CD14-positive monocyte (primary cell): ENCODE data around the gene SLC6A7. TPM values are rescaled to one million over a fixed set of nuclear protein-coding genes. Genes with fewer than 3 reads are reported as not detected.

Source experiments
- DNase-seq, 3 donors: peaks; one replicate each; pipeline ENCODE4 v3.0.0-alpha.2; 2011 to 2022
- H2AFZ ChIP-seq: 2 replicates; pipeline ENCODE4 v1.6.0; 2012; ENCODE audit warnings: mild to moderate bottlenecking, low read depth, low read length, inconsistent platforms; ENCODE audit not compliant: insufficient read depth, poor library complexity, severe bottlenecking
- H3K27ac ChIP-seq, 2 donors: 1 replicate in 1 of 2; 2 replicates in 1 of 2; pipeline ENCODE4 v1.5.1; 2012 to 2013; ENCODE audit warnings: low read length in 2 of 2, control low read depth in 1 of 2, inconsistent platforms in 1 of 2, low read depth in 1 of 2, mild to moderate bottlenecking in 1 of 2
- H3K27me3 ChIP-seq, 2 donors: one replicate each; pipeline versions ENCODE4 v1.6.0 to v1.6.1; 2011 to 2013; ENCODE audit warnings: low read length in 2 of 2; ENCODE audit not compliant: control insufficient read depth in 2 of 2, insufficient read depth in 2 of 2
- H3K36me3 ChIP-seq, 2 donors: replicated peaks in 1 of 2; 1 replicate in 1 of 2; 2 replicates in 1 of 2; pipeline versions ENCODE4 v1.5.1 to v1.6.1; 2012 to 2013; ENCODE audit warnings: low read length in 2 of 2, control low read depth in 1 of 2, inconsistent platforms in 1 of 2, mild to moderate bottlenecking in 1 of 2; ENCODE audit not compliant: insufficient read depth in 2 of 2, control insufficient read depth in 1 of 2
- H3K4me1 ChIP-seq, 2 donors: 1 replicate in 1 of 2; 2 replicates in 1 of 2; pipeline versions ENCODE4 v1.5.1 to v1.6.1; 2012 to 2013; ENCODE audit warnings: low read length in 2 of 2, control low read depth in 1 of 2, inconsistent platforms in 1 of 2, mild to moderate bottlenecking in 1 of 2, moderate library complexity in 1 of 2; ENCODE audit not compliant: insufficient read depth in 2 of 2, control insufficient read depth in 1 of 2
- H3K4me2 ChIP-seq: replicated peaks from 2 replicates; pipeline ENCODE3; 2012; ENCODE audit warnings: low read length, moderate library complexity, mild to moderate bottlenecking; ENCODE audit not compliant: poor library complexity, severe bottlenecking; ENCODE audit errors: extremely low read depth
- H3K4me3 ChIP-seq, 3 experiments: fragments of 200-600 bp in 1 of 3; sonication (generic) in 1 of 3; replicated peaks in 1 of 3; 1 replicate in 2 of 3; 2 replicates in 1 of 3; pipeline ENCODE4 v1.5.1; 2011 to 2013; ENCODE audit warnings: low read length in 3 of 3, mild to moderate bottlenecking in 3 of 3, control low read depth in 2 of 3, low read depth in 2 of 3, inconsistent platforms in 1 of 3, moderate library complexity in 1 of 3
- H3K79me2 ChIP-seq: 2 replicates; pipeline ENCODE4 v1.6.0; 2012; ENCODE audit warnings: mild to moderate bottlenecking, control low read depth, inconsistent platforms, low read length, moderate library complexity; ENCODE audit not compliant: insufficient read depth
- H3K9ac ChIP-seq: 2 replicates; pipeline ENCODE4 v1.6.0; 2017; ENCODE audit warnings: low read length, mild to moderate bottlenecking; ENCODE audit not compliant: insufficient read depth, poor library complexity, severe bottlenecking
- H3K9me3 ChIP-seq, 2 donors: replicated peaks in 1 of 2; 1 replicate in 1 of 2; 2 replicates in 1 of 2; pipeline versions ENCODE4 v1.5.1 to v1.6.1; 2012 to 2013; ENCODE audit warnings: low read length in 2 of 2, control low read depth in 1 of 2; ENCODE audit not compliant: control insufficient read depth in 1 of 2, insufficient read depth in 1 of 2
- H4K20me1 ChIP-seq: 2 replicates; pipeline ENCODE4 v1.6.0; 2012; ENCODE audit warnings: mild to moderate bottlenecking, low read length, control low read depth, moderate library complexity; ENCODE audit not compliant: insufficient read depth
- H3K27ac Mint-ChIP-seq, 7 donors: one replicate each; pipeline ENCODE4 v1.8.0; 2020; ENCODE audit warnings: mild to moderate bottlenecking in 7 of 7, mixed read lengths in 7 of 7, moderate library complexity in 6 of 7, inconsistent platforms in 2 of 7
- H3K27me3 Mint-ChIP-seq, 3 donors: one replicate each; pipeline ENCODE4 v1.8.0; 2021 to 2022; ENCODE audit warnings: low read depth in 3 of 3, mild to moderate bottlenecking in 3 of 3, mixed read lengths in 3 of 3, moderate library complexity in 3 of 3, inconsistent platforms in 1 of 3
- H3K36me3 Mint-ChIP-seq, 2 donors: one replicate each; pipeline ENCODE4 v1.8.0; 2020; ENCODE audit warnings: mixed read lengths in 2 of 2, inconsistent platforms in 1 of 2, mild to moderate bottlenecking in 1 of 2
- H3K4me1 Mint-ChIP-seq: one replicate; pipeline ENCODE4 v1.8.0; 2020; ENCODE audit warnings: mild to moderate bottlenecking, mixed read lengths
- H3K4me3 Mint-ChIP-seq, 2 donors: one replicate each; pipeline ENCODE4 v1.8.0; 2020; ENCODE audit warnings: mild to moderate bottlenecking in 2 of 2, mixed read lengths in 2 of 2, moderate library complexity in 1 of 2
- H3K9me3 Mint-ChIP-seq, 7 donors: one replicate each; pipeline ENCODE4 v1.8.0; 2020 to 2022; ENCODE audit warnings: mixed read lengths in 7 of 7, mild to moderate bottlenecking in 6 of 7, moderate library complexity in 6 of 7, inconsistent platforms in 2 of 7
- WGBS: methylation state at CpG from one replicate; pipeline ENCODE4 v1.1.5; 2013; ENCODE audit warnings: missing lambda C conversion rate; ENCODE audit not compliant: insufficient coverage; 5-methylcytosine and 5-hydroxymethylcytosine counted together
- intact Hi-C, 2 donors: fragments of 100-400 bp; cut with micrococcal nuclease; formaldehyde crosslinking; loops; one replicate each; pipeline versions ENCODE4 v1.15.0 to v1.15.1; 2023
- polyA plus RNA-seq, 3 donors: library from polyadenylated mRNA; depleted of rRNA in 1 of 3; unstranded in 2 of 3; stranded (reverse) in 1 of 3; fragments of 300-500 nt in 2 of 3; fragments of >200 nt in 1 of 3; fragmentation: Illumina TruSeq in 2 of 3; gene quantifications; 1 replicate in 2 of 3; 2 replicates in 1 of 3; pipeline ENCODE4 v1.2.3, GENCODE V29; 2012 to 2021
- TF ChIP-seq, protein P1 (sequence below): fragments of 200-600 bp; IDR thresholded peaks from one replicate; pipeline ENCODE4 v1.8.0; 2022; ENCODE audit warnings: antibody characterized with exemption, mild to moderate bottlenecking

SLC6A7 gene
- polyA plus RNA-seq, 3 donors, result 0.07 TPM; not detected in 2

DNA sequence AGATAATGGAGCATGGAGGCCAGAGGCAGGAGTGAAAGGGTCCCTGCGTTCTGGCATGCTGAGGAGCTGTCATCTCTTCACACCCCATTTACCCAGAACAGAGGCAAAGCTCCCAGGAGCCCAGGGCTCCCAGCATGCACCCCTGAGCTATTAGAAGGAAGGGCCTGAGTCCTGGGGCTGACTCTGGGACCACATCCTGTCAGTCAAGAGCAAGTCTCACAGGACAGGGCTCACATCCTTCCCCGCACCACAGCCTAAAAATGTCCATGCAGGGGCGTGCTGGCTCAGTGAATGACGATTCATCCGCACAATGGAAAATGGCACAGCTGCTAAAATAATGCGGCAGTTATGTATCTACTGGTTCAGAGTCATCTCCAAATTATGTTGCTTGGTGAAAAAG, 68.3 kb downstream of the SLC6A7 start:
- no peaks in the 10 kb centered on the region for H3K4me1 ChIP-seq
- no peak overlapping the region for H2AFZ ChIP-seq
- no peaks in the 10 kb centered on the region for H3K79me2 ChIP-seq
- H3K4me2 ChIP-seq, result no peak overlapping the region
- H3K36me3 ChIP-seq, result no peaks in the 10 kb centered on the region
- H3K27me3 ChIP-seq, result no peaks in the 10 kb centered on the region
- H3K36me3 Mint-ChIP-seq, result no peaks in the 10 kb centered on the region
- no peak for DNase-seq
- WGBS, result 66% methylated on average over 5 of the region's 6 CpGs
- peaks cover 0 to 2% (median 0%) of the 10 kb centered on the region in 7 donors for H3K9me3 Mint-ChIP-seq
- no peak overlapping the region for H3K27ac Mint-ChIP-seq
- H3K4me3 ChIP-seq, result no peak overlapping the region
- TF ChIP-seq, protein P1, sequence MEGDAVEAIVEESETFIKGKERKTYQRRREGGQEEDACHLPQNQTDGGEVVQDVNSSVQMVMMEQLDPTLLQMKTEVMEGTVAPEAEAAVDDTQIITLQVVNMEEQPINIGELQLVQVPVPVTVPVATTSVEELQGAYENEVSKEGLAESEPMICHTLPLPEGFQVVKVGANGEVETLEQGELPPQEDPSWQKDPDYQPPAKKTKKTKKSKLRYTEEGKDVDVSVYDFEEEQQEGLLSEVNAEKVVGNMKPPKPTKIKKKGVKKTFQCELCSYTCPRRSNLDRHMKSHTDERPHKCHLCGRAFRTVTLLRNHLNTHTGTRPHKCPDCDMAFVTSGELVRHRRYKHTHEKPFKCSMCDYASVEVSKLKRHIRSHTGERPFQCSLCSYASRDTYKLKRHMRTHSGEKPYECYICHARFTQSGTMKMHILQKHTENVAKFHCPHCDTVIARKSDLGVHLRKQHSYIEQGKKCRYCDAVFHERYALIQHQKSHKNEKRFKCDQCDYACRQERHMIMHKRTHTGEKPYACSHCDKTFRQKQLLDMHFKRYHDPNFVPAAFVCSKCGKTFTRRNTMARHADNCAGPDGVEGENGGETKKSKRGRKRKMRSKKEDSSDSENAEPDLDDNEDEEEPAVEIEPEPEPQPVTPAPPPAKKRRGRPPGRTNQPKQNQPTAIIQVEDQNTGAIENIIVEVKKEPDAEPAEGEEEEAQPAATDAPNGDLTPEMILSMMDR, result no peak
- no peaks in the 10 kb centered on the region for H3K9me3 ChIP-seq
- no peak overlapping the region for H3K4me3 Mint-ChIP-seq
- peaks cover 0 to 7% (median 7%) of the 10 kb centered on the region in 3 donors for H3K27me3 Mint-ChIP-seq
- no peaks in the 10 kb centered on the region for H4K20me1 ChIP-seq
- intact Hi-C loops, result no loop called here
- no peaks in the 10 kb centered on the region for H3K4me1 Mint-ChIP-seq
- H3K27ac ChIP-seq, result no peak overlapping the region
- H3K9ac ChIP-seq, result no peak overlapping the region

Other genes starting within 250 kb of the SLC6A7 start
- gene PDE6A, start 245.3 kb upstream of the SLC6A7 start, polyA plus RNA-seq, result under 1 TPM in 1 of 3 donors, not detected in 2; 0.01 TPM
- gene SLC26A2, start 229.3 kb upstream of the SLC6A7 start, polyA plus RNA-seq, result 1 to 10 TPM; 1.9 to 3.6 (median 3.1) TPM
- gene TIGD6, start 189.4 kb upstream of the SLC6A7 start, polyA plus RNA-seq, result 1 to 10 TPM in 2 of 3 donors, under 1 TPM in 1; 0.88 to 2.5 (median 1.8) TPM
- gene HMGXB3, start 189.3 kb upstream of the SLC6A7 start, polyA plus RNA-seq, result 10 to 100 TPM in 1 of 3 donors, 1 to 10 TPM in 2; 3.1 to 22.9 (median 6.2) TPM
- gene CSF1R, start 103.5 kb upstream of the SLC6A7 start, polyA plus RNA-seq, result 100 to 1,000 TPM; 180 to 332 (median 242) TPM
- gene PDGFRB, start 34.2 kb upstream of the SLC6A7 start, polyA plus RNA-seq, result under 1 TPM; 0.04 to 0.99 (median 0.20) TPM
- not detected for gene CDX1, start 23.3 kb upstream of the SLC6A7 start, polyA plus RNA-seq
- not detected for gene CAMK2A, start 99.7 kb downstream of the SLC6A7 start, polyA plus RNA-seq
- not detected for gene ARSI, start 112.8 kb downstream of the SLC6A7 start, polyA plus RNA-seq
- 10 to 100 TPM in 1 of 3 donors, 1 to 10 TPM in 2; 1.4 to 18.0 (median 2.3) TPM for gene TCOF1, start 167.6 kb downstream of the SLC6A7 start, polyA plus RNA-seq
- 1,000 to 10,000 TPM; 3,498 to 7,550 (median 4,939) TPM for gene CD74, start 222.8 kb downstream of the SLC6A7 start, polyA plus RNA-seq